ENCODE measurements around the gene SRCIN1. TPM values are rescaled to one million over a fixed set of nuclear protein-coding genes. Genes with fewer than 3 reads are reported as not detected.

Gene SRCIN1
- total RNA-seq, 1 experiment from 2014 or later, result 6.9 TPM

- Histone ChIP-seq H4K20me1 (ENCODE audit: control insufficient read depth, insufficient read depth, insufficient read length) (peaks cover 2% of the 10 kb centered on the region), H3K56ac (ENCODE audit: insufficient read length, low read depth, low read length) (no peak overlapping the region), H3T11ph (ENCODE audit: low read length) (no peak overlapping the region), H3K9ac (ENCODE audit: extremely low read depth, insufficient read length, low read length) (no peak overlapping the region), H3K9me3 (ENCODE audit: control insufficient read depth, low read depth, low read length) (no peaks in the 10 kb centered on the region), H3K79me1 (ENCODE audit: insufficient read depth, low read depth, low read length, poor library complexity, severe bottlenecking) (no peaks in the 10 kb centered on the region), H3K14ac (ENCODE audit: insufficient read depth, low read length) (no peak overlapping the region), H3K4ac (ENCODE audit: low read depth, low read length) (no peak overlapping the region), H2AFZ (ENCODE audit: low read length) (no peak overlapping the region), H2AK5ac (ENCODE audit: insufficient read length, low read length) (no peak overlapping the region), H3K27me3 (ENCODE audit: insufficient read depth, low read length) (peaks cover 6% of the 10 kb centered on the region; the same call in 1 of the 2 replicates), H3K4me2 (ENCODE audit: insufficient read depth, insufficient read length, low read length) (no peak overlapping the region), H3K18ac (ENCODE audit: insufficient read length, low read depth, low read length) (no peak overlapping the region), H2BK120ac (ENCODE audit: low read depth, low read length, poor library complexity, severe bottlenecking) (no peak overlapping the region), H4K91ac (ENCODE audit: insufficient read length, low read depth, low read length) (no peak overlapping the region), H3K27ac (ENCODE audit: insufficient read length, low read depth, low read length) (no peak overlapping the region), H3K79me2 (ENCODE audit: insufficient read depth, low read length) (no peaks in the 10 kb centered on the region), H4K5ac (ENCODE audit: insufficient read length, low read depth, low read length) (no peak overlapping the region), H3K23ac (ENCODE audit: insufficient read length, low read depth, low read length) (no peak overlapping the region), H3K23me2 (ENCODE audit: insufficient read length, low read depth, low read length, poor library complexity, severe bottlenecking) (peaks cover 12% of the 10 kb centered on the region), H2BK12ac (ENCODE audit: insufficient read length, low read depth, low read length) (no peak overlapping the region), H3K4me1 (ENCODE audit: insufficient read depth, low read length) (no peaks in the 10 kb centered on the region), H4K8ac (replicated peaks; ENCODE audit: insufficient read length, low read depth, low read length) (no peak overlapping the region), H2BK5ac (ENCODE audit: insufficient read length, low read length) (no peak overlapping the region), H2BK15ac (ENCODE audit: low read depth, low read length) (no peak overlapping the region), H2BK20ac (ENCODE audit: low read depth, low read length, poor library complexity, severe bottlenecking) (no peak overlapping the region)
- H3K4me1 Mint-ChIP-seq, result peaks cover 14 to 18% of the 10 kb centered on the region in 2 experiments
- WGBS (ENCODE audit: extremely low coverage, insufficient read length, low lambda C conversion rate), result no CpG with 5 or more reads among the region's 8 CpGs
- H3K27me3 Mint-ChIP-seq (ENCODE audit: low read depth), result peaks cover 54% of the 10 kb centered on the region
- no peaks in the 10 kb centered on the region for H3K9me3 Mint-ChIP-seq
- H3K4me3 Mint-ChIP-seq, result no peak overlapping the region
- H3K27ac Mint-ChIP-seq, result no peak overlapping the region
- peaks cover 0 to 8% (median 0%) of the 10 kb centered on the region in 3 experiments; a peak in 3 of 7 replicates for H3K36me3 Mint-ChIP-seq (ENCODE audit: insufficient read depth in 1 of 3, low read depth in 3 of 3)
- TF ChIP-seq, protein P1, sequence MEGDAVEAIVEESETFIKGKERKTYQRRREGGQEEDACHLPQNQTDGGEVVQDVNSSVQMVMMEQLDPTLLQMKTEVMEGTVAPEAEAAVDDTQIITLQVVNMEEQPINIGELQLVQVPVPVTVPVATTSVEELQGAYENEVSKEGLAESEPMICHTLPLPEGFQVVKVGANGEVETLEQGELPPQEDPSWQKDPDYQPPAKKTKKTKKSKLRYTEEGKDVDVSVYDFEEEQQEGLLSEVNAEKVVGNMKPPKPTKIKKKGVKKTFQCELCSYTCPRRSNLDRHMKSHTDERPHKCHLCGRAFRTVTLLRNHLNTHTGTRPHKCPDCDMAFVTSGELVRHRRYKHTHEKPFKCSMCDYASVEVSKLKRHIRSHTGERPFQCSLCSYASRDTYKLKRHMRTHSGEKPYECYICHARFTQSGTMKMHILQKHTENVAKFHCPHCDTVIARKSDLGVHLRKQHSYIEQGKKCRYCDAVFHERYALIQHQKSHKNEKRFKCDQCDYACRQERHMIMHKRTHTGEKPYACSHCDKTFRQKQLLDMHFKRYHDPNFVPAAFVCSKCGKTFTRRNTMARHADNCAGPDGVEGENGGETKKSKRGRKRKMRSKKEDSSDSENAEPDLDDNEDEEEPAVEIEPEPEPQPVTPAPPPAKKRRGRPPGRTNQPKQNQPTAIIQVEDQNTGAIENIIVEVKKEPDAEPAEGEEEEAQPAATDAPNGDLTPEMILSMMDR (conservative IDR thresholded peaks at IDR 0.05), result no peak
- no peak for DNase-seq
Measured at GRCh38 chr17:38554430-38555350, 51.1 kb downstream of the SRCIN1 start.

All from H9 (cell line).